OCI-LY1 (cell line): ENCODE measurements around the gene CRYBB2.

Experiments used
- H2AFZ ChIP-seq: fragments of 200-600 bp; sonication (generic), shearing (Covaris generic); 2 replicates; pipeline ENCODE4 v1.6.0; 2014; ENCODE audit warnings: antibody characterized with exemption, mild to moderate bottlenecking, low read length
- H3F3A ChIP-seq: fragments of 200-600 bp; sonication (generic), shearing (Covaris generic); 2 replicates; pipeline ENCODE4 v1.6.0; 2014; ENCODE audit warnings: mild to moderate bottlenecking, antibody characterized with exemption, low read length, moderate library complexity; ENCODE audit not compliant: insufficient read depth
- H3K27ac ChIP-seq: fragments of 200-600 bp; sonication (generic); 2 replicates; pipeline ENCODE4 v1.5.1; 2014; ENCODE audit warnings: low read length, mixed run types, mild to moderate bottlenecking, low read depth; ENCODE audit not compliant: poor library complexity, severe bottlenecking
- H3K27me3 ChIP-seq: fragments of 200-600 bp; sonication (generic); 2 replicates; pipeline ENCODE4 v1.6.0; 2014; ENCODE audit warnings: antibody characterized with exemption, mild to moderate bottlenecking, low read length, moderate library complexity; ENCODE audit not compliant: insufficient read depth
- H3K36me3 ChIP-seq: fragments of 200-600 bp; sonication (generic); 2 replicates; pipeline ENCODE4 v1.6.1; 2014; ENCODE audit warnings: mild to moderate bottlenecking, antibody characterized with exemption, low read length, moderate library complexity, mixed read lengths; ENCODE audit not compliant: insufficient read depth
- H3K4me1 ChIP-seq: fragments of 200-600 bp; sonication (generic); 2 replicates; pipeline ENCODE4 v1.5.1; 2014; ENCODE audit warnings: mild to moderate bottlenecking, low read length, moderate library complexity; ENCODE audit not compliant: insufficient read depth, severe bottlenecking
- H3K4me2 ChIP-seq: fragments of 200-600 bp; sonication (generic), shearing (Covaris generic); 2 replicates; pipeline ENCODE4 v1.6.1; 2014; ENCODE audit warnings: low read length
- H3K4me3 ChIP-seq: fragments of 200-600 bp; sonication (generic); 2 replicates; pipeline ENCODE4 v1.5.1; 2014; ENCODE audit warnings: low read length, low read depth, mild to moderate bottlenecking, mixed read lengths; ENCODE audit not compliant: poor library complexity, severe bottlenecking
- H3K79me2 ChIP-seq: fragments of 200-600 bp; shearing (Covaris generic); 2 replicates; pipeline ENCODE4 v1.6.1; 2016; ENCODE audit warnings: mixed run types, low read length, mixed read lengths; ENCODE audit not compliant: insufficient read depth
- H3K9ac ChIP-seq: fragments of 200-600 bp; sonication (generic), shearing (Covaris generic); 2 replicates; pipeline ENCODE4 v1.6.1; 2014; ENCODE audit warnings: mild to moderate bottlenecking, low read length, mixed read lengths
- H3K9me2 ChIP-seq: fragments of 200-600 bp; sonication (generic), shearing (Covaris generic); 2 replicates; pipeline ENCODE4 v1.6.1; 2014; ENCODE audit warnings: low read depth, mild to moderate bottlenecking, low read length, mixed read lengths
- H3K9me3 ChIP-seq: fragments of 200-600 bp; shearing (Covaris generic); 2 replicates; pipeline ENCODE4 v1.6.1; 2014; ENCODE audit warnings: low read length, mixed read lengths
- H4K20me1 ChIP-seq: fragments of 200-600 bp; sonication (generic), shearing (Covaris generic); 2 replicates; pipeline ENCODE4 v1.6.0; 2016; ENCODE audit warnings: mild to moderate bottlenecking, low read length; ENCODE audit not compliant: insufficient read depth
- CTCF ChIP-seq: fragments of 200-600 bp; sonication (generic), shearing (Covaris generic); IDR thresholded peaks from 2 replicates; pipeline ENCODE4 v1.5.1; 2017; ENCODE audit warnings: mild to moderate bottlenecking, antibody characterized with exemption, low read length, moderate library complexity, mixed read lengths
- EZH2 ChIP-seq: fragments of 200-600 bp; sonication (generic), shearing (Covaris generic); IDR thresholded peaks from 2 replicates; pipeline ENCODE4 v1.8.0; 2017; ENCODE audit warnings: borderline replicate concordance, mixed run types, mild to moderate bottlenecking, antibody characterized with exemption, low read length, moderate library complexity, mixed read lengths

CRYBB2 gene

GRCh38 chr22:25208743-25209505 is 10.5 kb upstream of the CRYBB2 start:
- TF ChIP-seq CTCF: no peak
- no peak for TF ChIP-seq EZH2
- Histone ChIP-seq H3F3A (no peaks in the 10 kb centered on the region), H3K27ac (no peak overlapping the region), H3K4me2 (no peak overlapping the region), H3K4me1 (no peaks in the 10 kb centered on the region), H3K36me3 (no peaks in the 10 kb centered on the region), H3K79me2 (no peaks in the 10 kb centered on the region), H3K27me3 (no peaks in the 10 kb centered on the region), H3K9ac (no peak overlapping the region), H3K4me3 (no peak overlapping the region), H2AFZ (no peak overlapping the region), H3K9me2 (no peaks in the 10 kb centered on the region), H3K9me3 (no peaks in the 10 kb centered on the region), H4K20me1 (no peaks in the 10 kb centered on the region)

GRCh38 chr22:25210793-25211192 is 8.6 kb upstream of the CRYBB2 start:
- no peaks in the 10 kb centered on the region for H3K79me2 ChIP-seq
- H4K20me1 ChIP-seq: no peaks in the 10 kb centered on the region
- H2AFZ ChIP-seq: no peak overlapping the region
- H3K27ac ChIP-seq: no peak overlapping the region
- no peaks in the 10 kb centered on the region for H3K9me3 ChIP-seq
- TF ChIP-seq CTCF (no peak), EZH2 (no peak)
- H3F3A ChIP-seq: no peaks in the 10 kb centered on the region
- no peaks in the 10 kb centered on the region for H3K27me3 ChIP-seq
- no peak overlapping the region for H3K4me3 ChIP-seq
- H3K9ac ChIP-seq: no peak overlapping the region
- no peaks in the 10 kb centered on the region for H3K4me1 ChIP-seq
- no peaks in the 10 kb centered on the region for H3K36me3 ChIP-seq
- H3K4me2 ChIP-seq: no peak overlapping the region
- H3K9me2 ChIP-seq: no peaks in the 10 kb centered on the region

GRCh38 chr22:25212337-25212736 is 7.1 kb upstream of the CRYBB2 start:
- no peaks in the 10 kb centered on the region for H4K20me1 ChIP-seq
- no peak overlapping the region for H2AFZ ChIP-seq
- no peak overlapping the region for H3K27ac ChIP-seq
- no peak overlapping the region for H3K9ac ChIP-seq
- no peak for TF ChIP-seq EZH2
- no peak for TF ChIP-seq CTCF
- no peaks in the 10 kb centered on the region for H3K9me2 ChIP-seq
- H3K79me2 ChIP-seq: no peaks in the 10 kb centered on the region
- no peaks in the 10 kb centered on the region for H3F3A ChIP-seq
- H3K4me2 ChIP-seq: no peak overlapping the region
- no peaks in the 10 kb centered on the region for H3K36me3 ChIP-seq
- no peaks in the 10 kb centered on the region for H3K9me3 ChIP-seq
- H3K27me3 ChIP-seq: no peaks in the 10 kb centered on the region
- H3K4me3 ChIP-seq: no peak overlapping the region
- no peaks in the 10 kb centered on the region for H3K4me1 ChIP-seq
